ENCODE data around the gene NTN1.

NTN1 gene

DNA sequence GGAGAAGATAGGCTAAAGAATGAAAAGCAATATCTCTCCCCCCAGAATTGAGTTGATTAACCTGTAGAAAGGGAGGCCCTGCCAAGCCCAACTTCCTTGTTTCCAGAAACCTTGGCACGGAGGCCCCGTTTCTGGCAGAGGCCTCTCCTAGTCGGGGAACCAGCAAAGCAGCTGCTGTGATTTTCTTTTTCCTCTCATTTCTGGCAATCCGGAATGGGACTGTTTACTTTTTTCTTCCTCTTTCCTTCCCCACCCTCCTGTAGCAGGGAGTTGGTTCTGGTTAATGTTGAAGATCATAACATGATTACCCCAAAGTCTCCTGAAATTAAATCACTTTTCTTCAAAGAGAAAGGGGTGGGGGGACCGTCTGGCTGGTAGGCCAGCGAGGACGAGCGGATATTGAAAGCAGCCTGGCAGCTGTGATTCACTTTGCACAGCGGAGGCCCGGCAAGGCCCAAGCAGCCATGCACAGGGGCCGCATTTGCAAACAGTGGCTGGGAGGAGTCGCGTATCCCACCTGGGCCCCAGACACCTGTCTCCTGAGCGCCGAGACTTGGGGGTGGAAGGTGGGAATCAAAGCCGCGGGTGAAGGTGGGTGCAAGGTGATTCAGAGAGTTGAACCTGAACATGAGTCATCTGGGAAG is 51.5 kb downstream of the NTN1 start:
- no peaks in the 10 kb centered on the region for H3F3A ChIP-seq (ENCODE audit: control insufficient read depth, insufficient read depth)
- TF ChIP-seq CTCF (IDR thresholded peaks at IDR 0.05; ENCODE audit: low read depth, low read length, poor library complexity, severe bottlenecking) (no peak), EZH2phosphoT487 (IDR thresholded peaks at IDR 0.05; ENCODE audit: borderline replicate concordance, low read length) (no peak)

DNA sequence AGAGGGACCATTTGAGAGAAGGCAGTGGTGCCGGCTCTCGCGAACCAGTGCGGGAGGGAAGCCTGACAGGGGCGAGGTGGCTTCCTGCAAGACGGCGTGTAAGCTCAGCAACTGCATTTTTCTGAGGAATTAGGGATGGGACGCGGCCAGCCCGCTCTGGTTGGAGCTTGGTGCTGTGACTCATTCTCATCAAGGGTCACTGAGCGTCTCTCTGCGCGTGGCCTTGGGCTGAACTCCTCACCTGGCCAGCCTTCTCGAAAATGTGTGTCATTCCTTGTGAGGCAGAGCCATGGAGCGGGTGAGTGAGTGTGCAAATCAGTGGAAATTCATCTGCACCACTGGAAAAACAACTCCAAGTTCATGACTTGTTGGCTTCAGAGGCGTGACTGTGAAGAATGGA is 52.8 kb downstream of the NTN1 start:
- H3K4me3 ChIP-seq (ENCODE audit: low read length): no peak overlapping the region
- H3K4me1 ChIP-seq (ENCODE audit: control insufficient read depth, low read length): peaks cover 4% of the 10 kb centered on the region
- TF ChIP-seq EZH2phosphoT487 (IDR thresholded peaks at IDR 0.05; ENCODE audit: borderline replicate concordance, low read length) (no peak), CTCF (IDR thresholded peaks at IDR 0.05; ENCODE audit: low read depth, low read length, poor library complexity, severe bottlenecking) (no peak)
- H3K4me2 ChIP-seq (ENCODE audit: low read length): no peak overlapping the region
- H3K36me3 ChIP-seq (ENCODE audit: control insufficient read depth, low read length): no peaks in the 10 kb centered on the region
- H3K9me3 ChIP-seq (ENCODE audit: control insufficient read depth, insufficient read depth, low read length): no peaks in the 10 kb centered on the region; the same call in 1 of the 2 replicates
- no peaks in the 10 kb centered on the region for H3F3A ChIP-seq (ENCODE audit: control insufficient read depth, insufficient read depth)
- H4K20me1 ChIP-seq (ENCODE audit: control insufficient read depth, insufficient read depth, low read depth, low read length): no peaks in the 10 kb centered on the region
- H3K9me2 ChIP-seq (replicated peaks; ENCODE audit: control insufficient read depth, low read length): no peaks in the 10 kb centered on the region
- peaks cover 9% of the 10 kb centered on the region for H3K27me3 ChIP-seq (ENCODE audit: control insufficient read depth, low read length)
- no peak overlapping the region for H3K27ac ChIP-seq (ENCODE audit: low read depth, low read length)
- H3K79me2 ChIP-seq (ENCODE audit: control insufficient read depth, low read length): no peaks in the 10 kb centered on the region

More for the DNA sequence above, 51.5 kb downstream of the NTN1 start:
- Histone ChIP-seq H3K9me3 (ENCODE audit: control insufficient read depth, insufficient read depth, low read length) (no peaks in the 10 kb centered on the region), H3K9me2 (replicated peaks; ENCODE audit: control insufficient read depth, low read length) (no peaks in the 10 kb centered on the region), H3K27ac (ENCODE audit: low read depth, low read length) (no peak overlapping the region), H4K20me1 (ENCODE audit: control insufficient read depth, insufficient read depth, low read depth, low read length) (no peaks in the 10 kb centered on the region), H3K79me2 (ENCODE audit: control insufficient read depth, low read length) (no peaks in the 10 kb centered on the region), H3K4me3 (ENCODE audit: low read length) (no peak overlapping the region), H3K4me1 (ENCODE audit: control insufficient read depth, low read length) (no peaks in the 10 kb centered on the region), H3K27me3 (ENCODE audit: control insufficient read depth, low read length) (peaks cover 7% of the 10 kb centered on the region), H3K4me2 (ENCODE audit: low read length) (no peak overlapping the region), H3K36me3 (ENCODE audit: control insufficient read depth, low read length) (no peaks in the 10 kb centered on the region)

- TF ChIP-seq CTCF (IDR thresholded peaks at IDR 0.05; ENCODE audit: low read depth, low read length, poor library complexity, severe bottlenecking): no peak
- no peak for TF ChIP-seq EZH2phosphoT487 (IDR thresholded peaks at IDR 0.05; ENCODE audit: borderline replicate concordance, low read length)
- H3K27ac ChIP-seq (ENCODE audit: low read depth, low read length): peak overlapping the region; percentile 24; the same call in 1 of the 2 replicates
- no peaks in the 10 kb centered on the region for H3K79me2 ChIP-seq (ENCODE audit: control insufficient read depth, low read length)
- H3K36me3 ChIP-seq (ENCODE audit: control insufficient read depth, low read length): no peaks in the 10 kb centered on the region
- peaks cover 7% of the 10 kb centered on the region; the same call in 1 of the 2 replicates for H3F3A ChIP-seq (ENCODE audit: control insufficient read depth, insufficient read depth)
- H3K9me3 ChIP-seq (ENCODE audit: control insufficient read depth, insufficient read depth, low read length): peaks cover 5% of the 10 kb centered on the region; the same call in 1 of the 2 replicates
- H3K4me3 ChIP-seq (ENCODE audit: low read length): no peak overlapping the region
- no peaks in the 10 kb centered on the region for H4K20me1 ChIP-seq (ENCODE audit: control insufficient read depth, insufficient read depth, low read depth, low read length)
- peaks cover 9% of the 10 kb centered on the region for H3K27me3 ChIP-seq (ENCODE audit: control insufficient read depth, low read length)
- no peaks in the 10 kb centered on the region for H3K9me2 ChIP-seq (replicated peaks; ENCODE audit: control insufficient read depth, low read length)
- peaks cover 18% of the 10 kb centered on the region for H3K4me1 ChIP-seq (ENCODE audit: control insufficient read depth, low read length)
- H3K4me2 ChIP-seq (ENCODE audit: low read length): no peak overlapping the region
Observed at GRCh38 chr17:9079461-9080103, 58.3 kb downstream of the NTN1 start.

Measured in DOHH2 (cell line).